H1 (cell line): ENCODE results near the gene RFC3. TPM values are rescaled to one million over a fixed set of nuclear protein-coding genes. Genes with fewer than 3 reads are reported as not detected.

Experiments
- POLR2A ChIP-seq, 2 experiments: IDR thresholded peaks; 1 replicate in 1 of 2; 2 replicates in 1 of 2; pipeline ENCODE4 v1.6.1; 2011; ENCODE audit warnings: low read depth in 2 of 2, low read length in 2 of 2, mild to moderate bottlenecking in 2 of 2; ENCODE audit errors: control extremely low read depth in 1 of 2
- RAD21 ChIP-seq, 2 experiments: IDR thresholded peaks in 1 of 2; conservative IDR thresholded peaks in 1 of 2; 2 replicates each; pipeline ENCODE4 v1.6.1; 2011; ENCODE audit warnings: low read depth in 2 of 2, low read length in 2 of 2, improper control_type of control experiment in 1 of 2, inconsistent platforms in 1 of 2, mild to moderate bottlenecking in 1 of 2, moderate library complexity in 1 of 2
- polyA plus RNA-seq, 7 experiments: library from polyadenylated mRNA; depleted of rRNA in 3 of 7; stranded (reverse) in 5 of 7; unstranded in 2 of 7; fragments of >200 nt in 5 of 7; fragments of 200-250 nt in 2 of 7; gene quantifications; 1 replicate in 5 of 7; 2 replicates in 1 of 7; 4 replicates in 1 of 7; pipeline versions ENCODE4 v1.2.1 to v1.2.3, GENCODE V29; 2011 to 2013; ENCODE audit warnings: missing spikeins in 2 of 7, mixed read lengths in 2 of 7
- total RNA-seq: library from RNA; stranded (reverse); fragmentation: NEBNext Ultra II Directional; extraction: Animal tissue kit (Norgen Biotek cat#: 25700); gene quantifications from 2 replicates; pipeline ENCODE4 v1.2.1, GENCODE V29; 2021

RFC3 gene
- total and polyA plus RNA-seq, 2 of the 8 experiments (the other 6 are each of a cell fraction or from before 2014, with no cell fraction given): 26.4 to 45.6 TPM

GRCh38 chr13:33868343-33868994 is 50.5 kb downstream of the RFC3 start (continued):
- TF ChIP-seq RAD21 (IDR thresholded peaks at IDR 0.05 in 1 of 2, conservative IDR thresholded peaks at IDR 0.05 in 1 of 2; ENCODE audit: low read depth in 2 of 2, low read length in 2 of 2) (no peak), POLR2A (IDR thresholded peaks at IDR 0.05; ENCODE audit: control extremely low read depth in 1 of 2, low read depth in 2 of 2, low read length in 2 of 2) (no peak)
- TF ChIP-seq, all 59 proteins: peak for 0
